BLaER1 treated with 17β-estradiol and CSF1 and Interleukin-3, amounts not matched to agents 10 nM and 100 nM (cell line): ENCODE results near the gene PRRC2C.
"Not testable (repeated sequence)": the region's sequence is repeated elsewhere in the genome, so short reads cannot be mapped to it uniquely, and the experiment has no call there.

Experiments used
- H3K27ac ChIP-seq, 11 experiments: shearing (Covaris generic); formaldehyde crosslinking; 2 replicates each; pipeline ENCODE4 v1.8.1; 2022
- H3K27me3 ChIP-seq, 11 experiments: shearing (Covaris generic); formaldehyde crosslinking; 2 replicates each; pipeline ENCODE4 v1.8.1; 2022
- H3K36me3 ChIP-seq, 11 experiments: shearing (Covaris generic); formaldehyde crosslinking; 2 replicates each; pipeline ENCODE4 v1.8.1; 2022
- H3K4me1 ChIP-seq, 10 experiments: shearing (Covaris generic); formaldehyde crosslinking; 2 replicates each; pipeline ENCODE4 v1.8.1; 2022
- H3K4me2 ChIP-seq, 11 experiments: shearing (Covaris generic); formaldehyde crosslinking; 2 replicates each; pipeline ENCODE4 v1.8.1; 2022
- H3K4me3 ChIP-seq, 10 experiments: shearing (Covaris generic); formaldehyde crosslinking; 2 replicates each; pipeline ENCODE4 v1.8.1; 2022
- H3K9ac ChIP-seq, 11 experiments: shearing (Covaris generic); formaldehyde crosslinking; 2 replicates each; pipeline ENCODE4 v1.8.1; 2022
- H3K9me3 ChIP-seq, 11 experiments: shearing (Covaris generic); formaldehyde crosslinking; replicated peaks in 1 of 11; 2 replicates each; pipeline ENCODE4 v1.8.1; 2022
- H4K20me1 ChIP-seq, 11 experiments: shearing (Covaris generic); formaldehyde crosslinking; 2 replicates each; pipeline ENCODE4 v1.8.1; 2022
- Cebpa-rat ChIP-seq, 11 experiments: shearing (Covaris generic); IDR thresholded peaks; 2 replicates each; pipeline ENCODE4 v1.8.1; 2022

Gene PRRC2C

GRCh38 chr1:171600862-171601261 is 115.5 kb downstream of the PRRC2C start:
- H3K4me2 ChIP-seq = peak overlapping the region in 4 of 11 experiments; percentile 3 to 29 (median 24); a peak in 4 of 22 replicates
- H3K4me1 ChIP-seq = peaks cover 4 to 37% (median 23%) of the 10 kb centered on the region in 10 experiments

DNA sequence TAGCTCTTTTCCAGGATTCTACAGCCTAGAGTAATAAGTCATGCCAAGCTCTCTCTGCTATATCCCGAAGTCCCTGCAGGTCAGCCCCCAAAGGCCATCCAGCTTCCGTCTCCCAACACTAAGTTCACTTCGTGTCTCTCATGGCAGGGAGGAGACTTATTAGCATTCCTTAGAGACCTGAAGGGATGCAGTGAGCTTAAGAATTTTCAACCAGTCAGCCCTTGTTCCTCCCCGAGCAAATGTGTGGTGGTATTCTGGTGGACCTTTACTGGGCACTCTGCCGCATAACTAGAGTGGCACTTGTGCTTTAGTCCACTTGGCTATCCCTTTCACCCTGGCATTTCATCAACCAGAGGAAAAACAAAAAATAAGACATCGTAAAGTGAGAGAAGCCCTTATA is 117.7 kb downstream of the PRRC2C start:
- not testable (repeated sequence) for H3K4me2 ChIP-seq, H3K9me3 ChIP-seq, H3K36me3 ChIP-seq, H3K27ac ChIP-seq, H4K20me1 ChIP-seq, H3K27me3 ChIP-seq, H3K9ac ChIP-seq, H3K4me3 ChIP-seq
- peaks cover 10 to 38% (median 26%) of the 10 kb centered on the region in 10 experiments; a peak in 19 of 20 replicates for H3K4me1 ChIP-seq

More at GRCh38 chr1:171600862-171601261, 115.5 kb downstream of the PRRC2C start:
- Histone ChIP-seq H3K9me3 (peaks cover 0 to 6% (median 0%) of the 10 kb centered on the region in 11 experiments; a peak in 2 of 22 replicates), H3K4me3 (no peak overlapping the region), H3K27ac (peak overlapping the region in 4 of 11 experiments; percentile 22 to 43 (median 28); a peak in 6 of 22 replicates), H3K9ac (no peak overlapping the region), H3K36me3 (peaks cover 5 to 24% (median 14%) of the 10 kb centered on the region in 11 experiments; a peak in 16 of 22 replicates), H4K20me1 (no peaks in the 10 kb centered on the region), H3K27me3 (no peaks in the 10 kb centered on the region)
- TF ChIP-seq Cebpa-rat (IDR thresholded peaks at IDR 0.05) = no peak

DNA sequence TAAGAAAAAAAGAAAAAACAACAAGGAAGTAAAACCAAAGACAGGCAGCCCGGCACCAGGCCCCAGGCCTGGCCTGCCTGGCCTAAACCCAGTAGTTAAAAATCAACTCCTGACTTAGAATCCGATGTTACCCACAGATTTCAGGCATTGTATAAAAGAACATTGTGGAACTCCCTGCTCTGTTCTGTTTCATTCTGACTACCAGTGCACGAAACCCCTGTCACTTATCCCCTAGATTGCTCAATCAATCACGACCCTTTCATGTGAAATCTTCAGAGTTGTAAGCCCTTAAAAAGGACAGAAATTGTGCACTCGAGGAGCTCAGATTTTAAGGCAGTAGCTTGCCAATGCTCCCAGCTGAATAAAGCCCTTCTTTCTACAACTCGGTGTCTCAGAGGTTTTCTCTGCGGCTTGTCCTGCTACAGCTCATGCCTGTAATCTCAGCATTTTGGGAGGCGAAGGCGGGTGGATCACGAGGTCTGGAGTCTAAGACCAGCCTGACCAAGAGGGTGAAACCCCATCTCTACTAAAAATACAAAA is 121.1 kb downstream of the PRRC2C start:
- peak in 3 of 11 experiments; percentile 29 to 51 (median 37); a peak in 2 of 22 replicates for TF ChIP-seq Cebpa-rat (IDR thresholded peaks at IDR 0.05)
- H3K9ac ChIP-seq = peak overlapping the region in 6 of 11 experiments; percentile 8 to 49 (median 18); a peak in 3 of 22 replicates
- no peaks in the 10 kb centered on the region for H4K20me1 ChIP-seq
- H3K9me3 ChIP-seq = peaks cover 0 to 16% (median 0%) of the 10 kb centered on the region in 11 experiments; a peak in 6 of 22 replicates
- H3K36me3 ChIP-seq = no peaks in the 10 kb centered on the region
- peak overlapping the region in 6 of 11 experiments; percentile 7 to 54 (median 34); a peak in 6 of 22 replicates for H3K27ac ChIP-seq
- no peaks in the 10 kb centered on the region for H3K27me3 ChIP-seq
- H3K4me1 ChIP-seq = peaks cover 0 to 27% (median 15%) of the 10 kb centered on the region in 10 experiments; a peak in 12 of 20 replicates
- H3K4me2 ChIP-seq = peak overlapping the region in 6 of 11 experiments; percentile 7 to 44 (median 25); a peak in 6 of 22 replicates
- H3K4me3 ChIP-seq = no peak overlapping the region

- no peaks in the 10 kb centered on the region for H3K27me3 ChIP-seq
- peaks cover 0 to 28% (median 15%) of the 10 kb centered on the region in 10 experiments; a peak in 12 of 20 replicates for H3K4me1 ChIP-seq
- H3K27ac ChIP-seq = peak overlapping the region in 2 of 11 experiments; percentile 30 to 40; a peak in 2 of 22 replicates
- H3K36me3 ChIP-seq = no peaks in the 10 kb centered on the region
- H4K20me1 ChIP-seq = no peaks in the 10 kb centered on the region
- H3K4me2 ChIP-seq = peak overlapping the region in 6 of 11 experiments; percentile 9 to 40 (median 18); a peak in 7 of 22 replicates
- peak in 4 of 11 experiments; percentile 19 to 54 (median 44); a peak in 1 of 22 replicates for TF ChIP-seq Cebpa-rat (IDR thresholded peaks at IDR 0.05)
- H3K9ac ChIP-seq = no peak overlapping the region
- peaks cover 0 to 16% (median 0%) of the 10 kb centered on the region in 11 experiments; a peak in 6 of 22 replicates for H3K9me3 ChIP-seq
- H3K4me3 ChIP-seq = no peak overlapping the region
Measured at GRCh38 chr1:171610385-171610784, 125.1 kb downstream of the PRRC2C start.

- Histone ChIP-seq H3K27ac (peak overlapping the region in 1 of 11 experiments; percentile 10; a peak in 1 of 22 replicates), H3K27me3 (no peaks in the 10 kb centered on the region), H3K36me3 (no peaks in the 10 kb centered on the region), H3K9me3 (peaks cover 0 to 16% (median 0%) of the 10 kb centered on the region in 11 experiments; a peak in 6 of 22 replicates), H3K9ac (no peak overlapping the region), H3K4me3 (no peak overlapping the region), H4K20me1 (no peaks in the 10 kb centered on the region), H3K4me2 (no peak overlapping the region), H3K4me1 (peaks cover 0 to 23% (median 11%) of the 10 kb centered on the region in 10 experiments; a peak in 12 of 20 replicates)
- no peak for TF ChIP-seq Cebpa-rat (IDR thresholded peaks at IDR 0.05)
Measured at GRCh38 chr1:171611306-171611705, 126.0 kb downstream of the PRRC2C start.

GRCh38 chr1:171613282-171613681 is 128.0 kb downstream of the PRRC2C start:
- H3K4me2 ChIP-seq = no peak overlapping the region
- H3K9ac ChIP-seq = no peak overlapping the region
- TF ChIP-seq Cebpa-rat (IDR thresholded peaks at IDR 0.05) = no peak
- H3K4me1 ChIP-seq = peaks cover 0 to 17% (median 5%) of the 10 kb centered on the region in 10 experiments; a peak in 6 of 20 replicates
- no peaks in the 10 kb centered on the region for H4K20me1 ChIP-seq
- H3K9me3 ChIP-seq = peaks cover 0 to 11% (median 0%) of the 10 kb centered on the region in 11 experiments; a peak in 6 of 22 replicates
- H3K36me3 ChIP-seq = no peaks in the 10 kb centered on the region
- no peak overlapping the region for H3K4me3 ChIP-seq
- no peak overlapping the region for H3K27ac ChIP-seq
- no peaks in the 10 kb centered on the region for H3K27me3 ChIP-seq

DNA sequence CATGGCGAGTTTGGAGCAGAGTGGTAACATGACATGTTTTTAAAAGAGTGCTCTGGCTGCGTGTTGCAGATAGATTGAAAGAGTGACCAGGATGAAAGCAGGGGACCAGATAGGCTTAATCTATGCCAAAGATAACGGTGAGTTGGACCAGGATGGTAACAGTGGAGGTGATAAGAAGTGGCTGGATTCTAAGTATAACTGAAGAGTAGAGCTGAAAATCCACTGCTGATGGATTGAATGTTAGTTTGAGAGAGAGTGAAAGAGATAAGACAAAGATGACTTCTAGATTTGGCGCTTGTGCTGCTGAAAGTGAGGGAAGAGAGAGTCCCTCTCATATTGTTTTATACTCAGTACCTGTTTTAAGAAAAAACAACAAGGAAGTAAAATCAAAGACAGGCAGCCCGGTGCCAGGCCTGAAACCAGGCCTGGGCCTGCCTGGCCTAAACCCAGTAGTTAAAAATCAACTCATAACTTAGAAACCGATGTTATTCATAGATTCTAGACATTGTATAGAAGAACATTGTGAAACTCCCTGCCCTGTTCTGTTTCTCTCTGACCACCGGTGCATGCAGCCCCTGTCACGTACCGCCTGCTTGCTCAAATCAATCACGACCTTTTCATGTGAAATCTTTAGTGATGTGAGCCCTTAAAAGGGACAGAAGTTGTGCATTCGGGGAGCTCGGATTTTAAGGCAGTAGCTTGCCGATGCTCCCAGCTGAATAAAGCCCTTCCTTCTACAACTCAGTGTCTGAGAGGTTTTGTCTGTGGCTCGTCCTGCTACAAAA is 130.0 kb downstream of the PRRC2C start:
- Histone ChIP-seq H3K27ac (peak overlapping the region in 1 of 11 experiments; percentile 16; a peak in 1 of 22 replicates), H3K4me1 (peaks cover 0 to 12% (median 3%) of the 10 kb centered on the region in 10 experiments; a peak in 6 of 20 replicates)
- H3K36me3 ChIP-seq, H3K27me3 ChIP-seq, H3K9me3 ChIP-seq, H3K4me2 ChIP-seq, H3K9ac ChIP-seq, H4K20me1 ChIP-seq, H3K4me3 ChIP-seq: not testable (repeated sequence)

DNA sequence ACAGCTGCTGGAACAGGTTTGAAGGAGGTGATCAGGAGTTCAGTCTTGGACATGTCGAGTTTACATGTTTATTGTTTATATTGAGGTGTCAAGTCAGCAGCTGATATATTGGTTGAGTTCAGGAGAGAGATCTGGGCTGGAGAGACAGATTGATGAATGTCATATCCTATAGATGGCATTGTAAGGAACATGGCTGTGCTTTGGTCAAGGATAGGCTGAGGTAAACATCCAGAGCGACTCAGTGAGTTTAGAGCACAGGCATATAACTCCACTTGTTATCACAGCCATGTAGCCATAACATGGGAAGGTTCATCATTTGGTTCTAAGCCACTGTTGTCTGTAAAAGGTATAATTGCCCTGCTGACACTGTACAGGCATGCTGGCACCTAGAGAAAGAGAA is 131.3 kb downstream of the PRRC2C start:
- Histone ChIP-seq H3K4me2 (no peak overlapping the region), H3K9ac (no peak overlapping the region), H3K27ac (no peak overlapping the region), H4K20me1 (no peaks in the 10 kb centered on the region), H3K36me3 (no peaks in the 10 kb centered on the region), H3K9me3 (no peaks in the 10 kb centered on the region), H3K4me1 (0 out of 20 replicates have a peak, but pooled peaks cover 0 to 3% (median 0%) of the 10 kb centered on the region in 10 experiments), H3K4me3 (no peak overlapping the region), H3K27me3 (no peaks in the 10 kb centered on the region)
- no peak for TF ChIP-seq Cebpa-rat (IDR thresholded peaks at IDR 0.05)

DNA sequence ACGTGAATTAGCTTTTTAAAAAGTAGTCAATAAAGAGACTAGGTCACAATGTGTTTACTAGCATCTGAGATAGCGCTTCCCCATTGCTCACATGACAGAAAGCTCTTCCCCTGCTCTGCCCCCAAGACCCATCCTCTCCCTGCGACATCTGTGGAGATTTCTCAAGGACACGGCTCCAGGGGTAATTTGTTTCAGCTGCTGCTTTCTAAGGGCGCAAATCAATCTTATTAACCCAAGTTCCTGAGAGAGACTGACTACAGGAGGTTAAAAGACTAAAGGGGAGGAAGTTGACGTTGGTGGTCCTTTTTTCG is 136.8 kb downstream of the PRRC2C start, which contains the start of gene MYOCOS:
MYOCOS (plus strand) TSS at position 92 of the 311 bp plus-strand sequence. CDS start 1,641 bp downstream, outside the sequence.
- Histone ChIP-seq H3K9ac (no peak within 1 kb of the TSS), H3K4me2 (no peak within 1 kb of the TSS), H3K27ac (no peak within 1 kb of the TSS), H3K4me1 (0 out of 20 replicates have a peak, but pooled peaks cover 0 to 4% (median 0%) of the 10 kb centered on the region in 10 experiments), H3K9me3 (no peaks in the 10 kb centered on the region), H3K27me3 (no peaks in the 10 kb centered on the region), H3K36me3 (no peaks in the 10 kb centered on the region), H3K4me3 (no peak within 1 kb of the TSS), H4K20me1 (no peaks in the 10 kb centered on the region)
- no peak for TF ChIP-seq Cebpa-rat (IDR thresholded peaks at IDR 0.05)
